Esophagus squamous epithelium (tissue), 5 donors: ENCODE measurements around the gene KDM6B. TPM values are rescaled to one million over a fixed set of nuclear protein-coding genes. Genes with fewer than 3 reads are reported as not detected.
A peak's percentile ranks its signal among the peaks of the same experiment; 100 is the strongest.

ENCODE experiments used
- DNase-seq: peaks from one replicate; lab custom pipeline; 2025; lab: John Stamatoyannopoulos, UW
- H3K27ac ChIP-seq, 4 donors: fragments of 200-600 bp; sonication (generic); one replicate each; pipeline ENCODE4 v1.5.1; 2016 to 2019; ENCODE audit warnings: mild to moderate bottlenecking in 1 of 4
- H3K27me3 ChIP-seq, 4 donors: fragments of 200-600 bp; sonication (generic); 1 replicate in 3 of 4; 2 replicates in 1 of 4; pipeline versions ENCODE4 v1.5.1 to v1.6.0; 2017 to 2021; ENCODE audit warnings: antibody characterized with exemption in 1 of 4
- H3K36me3 ChIP-seq, 3 donors: fragments of 200-600 bp; sonication (generic); one replicate each; pipeline ENCODE4 v1.5.1; 2016 to 2019
- H3K4me1 ChIP-seq, 3 donors: fragments of 200-600 bp; sonication (generic); one replicate each; pipeline ENCODE4 v1.5.1; 2017 to 2019
- H3K4me3 ChIP-seq, 4 donors: fragments of 200-600 bp; sonication (generic); 1 replicate in 3 of 4; 2 replicates in 1 of 4; pipeline ENCODE4 v1.5.1; 2016 to 2019; ENCODE audit warnings: mild to moderate bottlenecking in 2 of 4, moderate library complexity in 1 of 4
- H3K9me3 ChIP-seq, 3 donors: fragments of 200-600 bp; sonication (generic); one replicate each; pipeline ENCODE4 v1.5.1; 2016 to 2019
- CTCF ChIP-seq, 6 experiments: fragments of 450-650 bp in 4 of 6; fragments of 200-600 bp in 2 of 6; sonication (generic) in 2 of 6; IDR thresholded peaks; one replicate each; pipeline ENCODE4 v1.5.1; 2016 to 2019; ENCODE audit warnings: antibody characterized with exemption in 6 of 6, mild to moderate bottlenecking in 4 of 6, moderate library complexity in 4 of 6
- POLR2A ChIP-seq, 4 donors: fragments of 450-650 bp; IDR thresholded peaks; one replicate each; pipeline ENCODE4 v1.6.1; 2017; ENCODE audit warnings: antibody characterized with exemption in 4 of 4, mild to moderate bottlenecking in 4 of 4, moderate library complexity in 3 of 4
- WGBS, 2 donors: methylation state at CpG; one replicate each; pipeline ENCODE4 v1.1.5; 2018; 5-methylcytosine and 5-hydroxymethylcytosine counted together
- intact Hi-C: fragments of 100-400 bp; cut with DNase I; formaldehyde crosslinking; loops from one replicate; pipeline ENCODE4 v1.15.0; 2022
- total RNA-seq, 4 donors: library from RNA; depleted of rRNA; stranded (reverse); fragments of >200 nt; gene quantifications; one replicate each; pipeline ENCODE4 v1.1.0, GENCODE V29; 2016
- donor health status: DM: yes; HTN: yes; CAD: no.

KDM6B gene
- total RNA-seq, 4 donors from 2014 or later, result 6.7 to 14.6 (median 7.5) TPM

DNA sequence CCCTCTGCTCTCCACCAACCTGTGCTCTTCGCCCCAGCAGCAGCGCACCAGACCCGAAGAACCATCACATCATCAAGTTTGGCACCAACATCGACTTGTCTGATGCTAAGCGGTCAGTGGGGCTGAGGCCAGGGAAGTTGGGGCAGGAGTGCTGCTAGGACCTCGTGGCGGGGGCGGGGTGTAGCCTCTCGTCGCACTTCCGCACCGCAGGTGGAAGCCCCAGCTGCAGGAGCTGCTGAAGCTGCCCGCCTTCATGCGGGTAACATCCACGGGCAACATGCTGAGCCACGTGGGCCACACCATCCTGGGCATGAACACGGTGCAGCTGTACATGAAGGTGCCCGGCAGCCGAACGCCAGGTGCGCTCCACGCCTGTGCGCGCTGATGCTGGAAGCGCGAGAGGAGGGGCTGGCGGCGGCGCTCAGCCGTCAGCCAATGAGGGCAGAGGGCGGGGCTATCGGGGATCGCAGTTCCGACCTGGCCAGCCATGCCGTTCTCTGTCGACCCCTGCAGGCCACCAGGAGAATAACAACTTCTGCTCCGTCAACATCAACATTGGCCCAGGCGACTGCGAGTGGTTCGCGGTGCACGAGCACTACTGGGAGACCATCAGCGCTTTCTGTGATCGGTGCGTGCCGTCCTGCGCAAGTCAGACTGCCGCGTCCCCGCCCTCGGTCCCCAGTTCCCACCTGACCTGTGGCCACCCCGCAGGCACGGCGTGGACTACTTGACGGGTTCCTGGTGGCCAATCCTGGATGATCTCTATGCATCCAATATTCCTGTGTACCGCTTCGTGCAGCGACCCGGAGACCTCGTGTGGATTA is 17.6 kb downstream of the KDM6B start:
- Histone ChIP-seq H3K27ac (peak overlapping the region in 3 of 4 donors; percentile 14 to 66 (median 17)), H3K4me1 (peaks cover 23 to 57% (median 29%) of the 10 kb centered on the region in 3 donors), H3K36me3 (peaks cover 38 to 72% (median 41%) of the 10 kb centered on the region in 3 donors), H3K9me3 (no peaks in the 10 kb centered on the region), H3K4me3 (peak overlapping the region in 3 of 4 donors; percentile 21 to 42 (median 31)), H3K27me3 (no peaks in the 10 kb centered on the region)
- no peak for DNase-seq
- WGBS, 2 donors, result 23 to 39% methylated on average over 11 to 13 of the region's 60 CpGs
- intact Hi-C loops, result no loop called here
- TF ChIP-seq POLR2A (IDR thresholded peaks at IDR 0.05) (peak in 1 of 4 donors; percentile 33), CTCF (IDR thresholded peaks at IDR 0.05) (peak; percentile 96 to 99 (median 98))

DNA sequence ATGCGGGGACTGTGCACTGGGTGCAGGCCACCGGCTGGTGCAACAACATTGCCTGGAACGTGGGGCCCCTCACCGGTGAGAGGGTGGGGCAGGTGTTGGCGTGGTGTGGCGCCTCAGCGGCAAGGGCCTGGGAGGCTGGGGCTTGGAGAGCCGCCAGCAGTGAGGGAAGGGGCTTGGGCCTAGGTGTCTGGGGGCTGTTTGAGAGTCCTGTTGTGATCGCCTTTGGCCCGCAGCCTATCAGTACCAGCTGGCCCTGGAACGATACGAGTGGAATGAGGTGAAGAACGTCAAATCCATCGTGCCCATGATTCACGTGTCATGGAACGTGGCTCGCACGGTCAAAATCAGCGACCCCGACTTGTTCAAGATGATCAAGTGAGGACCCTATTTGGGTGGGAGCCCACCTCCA is 18.2 kb downstream of the KDM6B start:
- H3K27me3 ChIP-seq, result no peaks in the 10 kb centered on the region
- no peaks in the 10 kb centered on the region for H3K9me3 ChIP-seq
- intact Hi-C loops, result no loop called here
- peaks cover 23 to 61% (median 29%) of the 10 kb centered on the region in 3 donors for H3K4me1 ChIP-seq
- H3K4me3 ChIP-seq, result peak overlapping the region in 1 of 4 donors; percentile 42
- no peak for DNase-seq
- H3K36me3 ChIP-seq, result peaks cover 32 to 66% (median 35%) of the 10 kb centered on the region in 3 donors
- TF ChIP-seq POLR2A (IDR thresholded peaks at IDR 0.05) (no peak), CTCF (IDR thresholded peaks at IDR 0.05) (no peak)
- H3K27ac ChIP-seq, result peak overlapping the region in 2 of 4 donors; percentile 17 to 66
- 76 to 82% methylated on average over 7 to 11 of the region's 20 CpGs for WGBS, 2 donors

GRCh38 chr17:7852919-7853690 is 19.1 kb downstream of the KDM6B start:
- TF ChIP-seq POLR2A (IDR thresholded peaks at IDR 0.05) (no peak), CTCF (IDR thresholded peaks at IDR 0.05) (no peak)
- Histone ChIP-seq H3K4me3 (no peak overlapping the region), H3K27ac (peak overlapping the region in 1 of 4 donors; percentile 13), H3K9me3 (no peaks in the 10 kb centered on the region), H3K36me3 (peaks cover 25 to 57% (median 27%) of the 10 kb centered on the region in 3 donors), H3K4me1 (peaks cover 23 to 64% (median 30%) of the 10 kb centered on the region in 3 donors), H3K27me3 (no peaks in the 10 kb centered on the region)
- no peak for DNase-seq
- 34 to 78% methylated on average over 1 to 12 of the region's 51 CpGs for WGBS, 2 donors
- intact Hi-C loops, result no loop called here

- no peak for DNase-seq
- Histone ChIP-seq H3K27me3 (no peaks in the 10 kb centered on the region), H3K27ac (peak overlapping the region in 1 of 4 donors; percentile 13), H3K4me3 (no peak overlapping the region), H3K36me3 (peaks cover 19 to 52% (median 23%) of the 10 kb centered on the region in 3 donors), H3K4me1 (peaks cover 29 to 69% (median 35%) of the 10 kb centered on the region in 3 donors), H3K9me3 (no peaks in the 10 kb centered on the region)
- 84% methylated on average over 21 of the region's 21 CpGs for WGBS, 2 donors
- TF ChIP-seq POLR2A (IDR thresholded peaks at IDR 0.05), result no peak
- no peak for TF ChIP-seq CTCF (IDR thresholded peaks at IDR 0.05)
- intact Hi-C loops, result no loop called here
Measured at GRCh38 chr17:7853691-7854038, 19.6 kb downstream of the KDM6B start.
